Daoy (cell line): Measurements from ENCODE around the gene TMC2. TPM values are rescaled to one million over a fixed set of nuclear protein-coding genes. Genes with fewer than 3 reads are reported as not detected.
A peak's percentile ranks its signal among the peaks of the same experiment; 100 is the strongest.

ENCODE experiments used
- DNase-seq: peaks from one replicate; pipeline ENCODE4 v3.0.0-alpha.2; 2015; ENCODE audit warnings: low read depth
- total RNA-seq: library from RNA; depleted of rRNA; stranded (reverse); fragments of >200 nt; shearing (Covaris generic); gene quantifications from 2 replicates; pipeline ENCODE4 v1.2.3, GENCODE V29; 2014

The TMC2 gene
- total RNA-seq, 1 experiment from 2014 or later = not detected

DNA sequence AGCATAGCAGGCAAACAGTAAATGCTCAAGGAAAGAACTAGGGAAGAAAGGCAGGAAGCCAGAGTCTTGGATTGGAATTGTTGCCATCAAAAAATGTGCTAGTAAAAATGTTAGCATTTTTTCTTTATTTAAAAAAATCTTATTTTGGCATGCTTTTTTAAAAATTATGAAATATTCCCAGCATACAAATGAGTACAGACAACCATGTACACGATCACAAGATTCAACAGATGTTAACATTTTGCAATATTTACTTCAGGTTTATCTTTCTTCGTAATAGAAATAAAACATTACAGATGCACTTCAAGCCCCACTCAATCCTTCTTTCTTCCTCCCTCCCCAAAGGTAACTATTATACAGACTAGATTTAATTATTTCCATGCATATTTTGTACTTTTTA is 88.7 kb downstream of the TMC2 start:
- DNase-seq = no peak

DNA sequence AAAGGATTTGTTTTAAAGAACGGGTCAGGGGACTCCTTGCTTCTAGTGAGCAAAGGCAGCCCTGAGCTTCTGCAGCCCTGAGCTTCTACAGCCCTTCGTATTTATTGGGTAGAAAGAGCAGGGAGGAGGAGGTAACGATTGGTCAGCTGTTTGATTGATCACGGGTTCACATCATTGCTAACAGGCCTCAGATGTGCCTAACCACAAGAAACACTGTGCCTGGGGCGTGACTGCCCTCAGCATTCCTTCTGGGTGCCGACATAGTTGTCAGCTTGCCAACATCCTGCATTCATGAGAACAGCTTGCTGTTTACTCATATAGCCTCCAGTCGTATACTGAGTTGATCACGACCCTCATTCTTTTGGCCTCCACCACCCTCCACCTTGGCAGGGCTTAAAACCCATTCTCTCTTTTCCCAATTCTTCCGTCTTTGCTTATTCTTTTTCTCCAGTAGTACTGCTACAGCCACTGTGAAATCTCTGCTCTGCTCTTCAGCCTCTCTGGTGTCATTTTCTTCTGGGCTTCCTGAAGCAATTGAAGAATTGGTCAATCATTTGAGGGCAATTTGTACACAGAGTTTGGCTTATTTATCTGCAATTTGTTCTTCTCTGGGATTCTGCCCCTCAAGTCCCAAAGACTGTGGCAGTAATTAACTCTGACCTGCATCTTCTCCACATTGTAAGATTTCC is 90.6 kb downstream of the TMC2 start:
- peak; percentile 78 for DNase-seq

DNA sequence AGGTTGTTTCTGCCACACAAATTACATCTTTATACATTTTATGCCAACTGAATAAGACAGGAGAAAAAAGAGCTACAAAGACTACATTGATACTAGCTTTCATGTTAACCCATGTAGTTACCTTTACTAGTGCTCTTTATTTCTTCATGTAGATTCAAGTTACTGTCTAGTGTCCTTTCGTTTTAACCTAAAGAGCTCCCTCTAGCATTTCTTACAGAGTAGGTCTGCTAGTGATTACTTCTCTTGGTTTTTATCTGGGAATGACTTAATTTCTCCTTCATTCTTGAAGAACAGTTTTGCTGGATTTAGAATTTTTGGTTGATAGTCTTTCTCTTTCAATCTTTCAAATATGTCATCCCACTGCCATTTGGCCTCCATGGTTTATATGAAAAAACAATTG is 94.9 kb downstream of the TMC2 start:
- DNase-seq = no peak

DNA sequence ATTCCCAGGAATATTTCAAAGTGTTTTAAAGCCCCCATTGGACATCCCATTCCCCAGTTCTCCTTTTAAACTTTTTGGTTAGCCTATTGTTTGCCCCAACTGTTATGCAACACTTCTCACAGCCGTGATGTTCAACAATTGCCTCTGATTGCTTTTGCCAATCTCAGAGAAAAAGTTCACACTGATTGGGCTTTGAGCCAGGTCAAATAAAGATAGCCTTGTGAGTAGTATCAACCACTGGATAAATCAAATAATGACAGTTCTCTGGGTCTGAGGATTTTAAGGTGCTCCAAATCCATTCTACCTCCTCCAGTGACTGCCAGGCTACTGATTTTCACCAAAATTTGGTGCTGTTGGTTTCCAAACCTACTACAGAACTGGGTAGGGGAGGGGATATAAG is 97.0 kb downstream of the TMC2 start:
- no peak for DNase-seq

DNA sequence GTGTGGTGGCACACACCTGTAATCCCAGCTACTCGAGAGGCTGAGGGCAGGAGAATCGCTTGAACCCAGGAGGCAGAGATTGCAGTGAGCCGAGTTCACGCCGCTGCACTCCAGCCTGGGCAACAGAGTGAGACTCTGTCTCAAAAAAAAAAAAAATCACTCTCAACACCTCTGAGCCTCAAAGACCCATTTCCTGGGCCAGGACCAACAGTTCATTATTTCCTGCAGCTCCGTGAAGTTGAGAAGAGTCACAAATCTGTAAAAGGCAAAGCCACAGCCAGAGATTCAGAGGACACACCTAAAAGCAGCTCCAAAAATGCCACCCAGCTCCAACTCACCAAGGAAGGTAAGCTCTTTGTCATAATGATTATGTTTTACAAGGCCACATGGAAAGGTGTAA is 100.9 kb downstream of the TMC2 start:
- DNase-seq = no peak

DNA sequence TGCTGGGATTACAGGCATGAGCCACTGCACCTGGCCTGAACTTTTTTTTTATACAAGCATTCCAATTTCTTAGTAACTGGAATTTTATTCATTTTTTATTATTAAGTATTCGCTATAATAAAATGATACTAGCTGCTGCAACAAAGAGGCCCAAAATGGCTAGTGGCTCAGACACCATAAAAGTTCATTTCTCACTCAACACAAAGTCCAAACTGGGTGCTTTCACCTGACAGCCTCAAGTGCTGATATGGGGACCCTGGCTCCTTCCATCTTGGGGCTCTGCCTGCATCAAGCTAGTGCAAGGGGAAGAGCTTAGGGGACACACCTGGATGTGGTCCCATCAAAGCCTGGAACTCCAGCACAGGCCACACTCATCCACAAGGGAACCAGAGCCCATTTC is 103.9 kb downstream of the TMC2 start:
- no peak for DNase-seq

DNA sequence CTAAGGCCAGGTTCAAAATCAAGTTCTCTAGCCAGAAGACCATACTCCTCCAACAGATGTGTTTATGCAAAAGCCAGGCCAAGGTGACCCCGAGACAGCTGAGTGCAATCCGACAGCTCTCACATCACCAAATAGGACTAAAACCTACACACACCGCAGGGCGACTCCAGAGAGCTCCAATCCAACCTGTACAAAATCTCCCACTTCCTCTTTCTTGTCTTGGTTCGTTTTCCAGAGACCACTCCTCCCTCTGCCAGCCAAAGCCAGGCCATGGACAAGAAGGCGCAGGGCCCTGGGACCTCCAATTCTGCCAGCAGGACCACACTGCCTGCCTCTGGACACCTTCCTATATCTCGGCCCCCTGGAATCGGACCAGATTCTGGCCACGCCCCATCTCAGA is 104.5 kb downstream of the TMC2 start:
- DNase-seq = no peak

DNA sequence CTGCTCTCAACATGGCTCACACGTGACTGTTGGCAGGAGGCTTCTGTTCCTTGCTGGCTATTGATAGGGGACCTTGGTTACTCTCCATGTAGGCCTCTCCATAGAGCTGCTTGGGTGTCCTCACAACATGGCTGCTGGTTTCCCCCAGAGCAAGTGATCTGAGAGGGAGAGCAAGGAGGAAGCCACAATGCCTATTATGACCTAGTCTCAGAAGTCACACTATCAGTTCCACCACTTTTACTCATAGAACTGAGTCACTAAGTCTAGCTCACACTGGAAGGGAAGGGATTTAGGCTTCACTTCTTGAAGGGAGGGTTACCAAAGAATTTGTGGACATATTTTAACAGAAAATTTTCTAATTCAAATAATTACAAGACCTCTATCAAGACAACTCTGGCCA is 107.3 kb downstream of the TMC2 start:
- no peak for DNase-seq

DNA sequence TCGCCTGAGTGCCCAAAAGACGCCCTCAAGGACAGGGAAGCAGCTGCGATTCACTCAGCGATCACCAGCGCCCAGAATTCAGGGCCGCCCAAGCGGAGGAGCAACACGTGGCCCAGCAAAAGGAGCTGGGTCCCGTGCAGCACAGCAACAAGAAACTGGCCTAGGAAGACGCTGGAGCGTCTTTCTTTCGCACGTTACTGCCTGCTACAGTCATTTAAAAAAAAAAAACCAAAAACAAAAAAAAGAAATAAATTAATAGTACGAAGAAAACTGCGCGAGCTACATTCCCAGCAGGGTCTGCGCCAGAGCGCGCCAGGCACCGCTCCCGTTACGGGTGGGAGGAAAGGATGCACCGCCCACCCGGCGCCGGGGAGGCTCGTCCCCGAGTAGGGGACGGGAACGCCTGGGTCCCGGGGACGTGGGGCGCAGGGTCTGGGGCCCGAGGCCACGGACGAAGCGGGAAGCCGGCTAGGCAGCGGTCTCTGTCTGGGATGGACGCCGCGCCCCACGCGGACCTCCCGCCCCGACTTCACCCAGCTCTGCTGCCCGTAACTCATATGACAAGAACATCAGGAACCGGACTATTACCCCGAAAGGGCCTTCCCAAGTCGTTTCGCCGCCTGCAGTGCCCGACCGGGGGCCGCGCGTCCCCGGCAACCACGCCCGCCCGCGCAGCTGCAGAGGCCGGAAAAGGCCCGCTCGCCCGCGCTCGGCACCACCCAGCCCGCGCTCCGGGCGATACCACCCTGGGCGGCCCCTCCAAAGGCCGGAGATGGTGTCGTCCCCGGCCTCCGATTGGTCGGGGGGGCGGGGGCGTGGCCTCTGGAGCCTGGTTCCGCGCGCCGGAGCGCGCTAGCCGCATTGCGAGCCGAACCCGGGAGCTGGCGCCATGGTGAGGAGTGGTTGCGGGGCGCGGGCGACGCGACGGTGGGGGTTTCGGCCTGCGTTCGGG is 115.7 kb downstream of the TMC2 start, which contains the start of gene NOP56:
TSS of gene NOP56 (plus strand) at position 861 of the 952 bp plus-strand sequence. CDS start at position 890, 29 bp downstream.
- peak; percentile 91 for DNase-seq

DNA sequence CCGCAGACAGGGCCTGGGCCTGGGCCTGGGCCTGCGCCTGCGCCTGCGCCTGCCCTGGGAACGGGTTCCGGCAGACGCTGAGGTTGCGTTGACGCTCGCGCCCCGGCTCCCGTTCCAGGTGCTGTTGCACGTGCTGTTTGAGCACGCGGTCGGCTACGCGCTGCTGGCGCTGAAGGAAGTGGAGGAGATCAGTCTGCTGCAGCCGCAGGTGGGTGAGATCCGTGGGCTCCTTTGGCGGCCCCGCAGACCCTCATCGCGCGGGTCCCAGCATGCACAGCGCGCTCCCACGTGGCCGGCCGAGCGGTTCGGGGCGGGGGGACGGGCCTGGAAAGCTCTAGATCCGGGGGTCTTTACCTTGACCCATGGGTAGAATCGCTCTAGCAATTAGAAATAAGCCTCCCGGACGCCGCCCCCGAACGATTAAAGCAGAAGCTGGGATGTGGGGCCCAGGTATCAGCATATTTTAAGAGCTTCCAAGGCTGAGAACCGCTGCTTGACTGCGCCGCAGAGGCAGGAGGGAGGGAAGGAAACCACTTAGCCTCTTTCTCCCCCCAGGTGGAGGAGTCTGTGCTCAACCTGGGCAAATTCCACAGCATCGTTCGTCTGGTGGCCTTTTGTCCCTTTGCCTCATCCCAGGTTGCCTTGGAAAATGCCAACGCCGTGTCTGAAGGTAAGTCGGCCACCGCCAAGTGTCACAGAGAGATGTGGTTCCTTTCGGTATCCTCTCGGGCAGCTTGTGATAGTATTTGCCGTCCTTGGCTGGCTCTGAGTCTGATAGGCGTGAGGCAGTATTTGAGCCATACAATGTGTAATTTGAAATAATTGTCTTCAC is 116.6 kb downstream of the TMC2 start:
- DNase-seq = no peak

DNA sequence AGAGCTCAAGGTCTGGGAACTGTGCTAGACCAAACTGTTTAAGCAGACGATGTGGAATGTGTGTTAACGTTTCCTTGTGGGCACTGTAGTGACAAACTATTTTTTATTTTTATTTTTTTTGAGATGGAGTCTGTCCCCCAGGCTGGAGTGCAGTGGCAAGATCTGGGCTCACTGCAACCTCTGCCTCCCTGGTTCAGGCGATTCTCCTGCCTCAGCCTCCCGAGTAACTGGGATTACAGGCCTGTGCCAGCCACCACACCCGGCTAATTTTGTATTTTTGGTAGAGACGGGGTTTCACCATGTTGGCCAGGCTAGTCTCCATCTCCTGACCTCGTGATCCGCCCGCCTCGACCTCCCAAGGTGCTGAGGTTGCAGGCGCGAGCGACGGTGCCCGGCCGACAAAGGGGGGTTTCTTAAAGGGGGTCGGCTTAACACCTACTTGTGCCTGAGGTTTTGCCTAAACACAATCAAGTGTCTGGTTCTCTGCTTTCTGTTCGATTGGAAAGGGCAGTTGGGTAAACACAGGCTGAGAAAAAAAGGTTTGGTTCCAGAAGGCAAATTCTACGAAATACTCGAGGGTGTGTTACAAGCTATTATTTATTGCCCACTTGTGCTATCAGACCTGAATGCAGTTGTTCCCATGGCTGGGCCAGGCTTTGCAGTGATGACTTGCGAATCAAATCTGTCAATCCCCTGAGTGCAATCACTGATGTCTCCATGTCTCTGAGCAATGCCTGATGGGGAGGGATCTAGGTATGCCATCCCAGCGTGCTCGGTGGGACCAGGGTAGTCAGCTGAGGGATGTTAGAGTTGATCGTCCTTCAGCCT is 117.4 kb downstream of the TMC2 start:
- no peak for DNase-seq

DNA sequence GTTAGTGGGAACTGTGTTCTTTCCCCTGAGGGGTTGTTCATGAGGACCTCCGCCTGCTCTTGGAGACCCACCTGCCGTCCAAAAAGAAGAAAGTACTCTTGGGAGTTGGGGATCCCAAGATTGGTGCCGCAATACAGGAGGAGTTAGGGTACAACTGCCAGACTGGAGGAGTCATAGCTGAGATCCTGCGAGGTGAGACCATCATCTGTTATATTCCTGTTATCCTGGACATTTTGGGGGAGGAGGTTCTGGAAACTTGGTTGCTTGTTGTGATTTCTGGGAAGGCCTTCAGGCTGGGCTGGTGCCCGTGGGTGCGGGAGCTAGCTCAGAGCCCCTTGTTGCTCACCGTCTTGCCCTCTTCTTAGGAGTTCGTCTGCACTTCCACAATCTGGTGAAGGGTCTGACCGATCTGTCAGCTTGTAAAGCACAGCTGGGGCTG is 118.0 kb downstream of the TMC2 start:
- DNase-seq = no peak

DNA sequence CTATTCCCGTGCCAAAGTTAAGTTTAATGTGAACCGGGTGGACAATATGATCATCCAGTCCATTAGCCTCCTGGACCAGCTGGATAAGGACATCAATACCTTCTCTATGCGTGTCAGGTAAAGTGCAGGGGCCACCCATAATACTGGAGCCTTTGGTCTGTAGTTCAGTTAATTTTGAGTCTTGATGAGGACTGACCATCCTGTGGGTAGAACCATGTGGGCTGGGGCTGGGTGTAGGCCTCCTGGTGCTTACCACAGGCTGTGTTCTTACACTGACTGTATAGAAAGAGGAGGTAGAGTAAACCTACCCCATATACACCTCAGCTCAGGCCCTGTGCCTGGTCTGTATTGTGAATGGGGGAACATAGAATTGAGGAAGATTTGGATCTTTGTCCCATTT is 118.5 kb downstream of the TMC2 start:
- DNase-seq = no peak

DNA sequence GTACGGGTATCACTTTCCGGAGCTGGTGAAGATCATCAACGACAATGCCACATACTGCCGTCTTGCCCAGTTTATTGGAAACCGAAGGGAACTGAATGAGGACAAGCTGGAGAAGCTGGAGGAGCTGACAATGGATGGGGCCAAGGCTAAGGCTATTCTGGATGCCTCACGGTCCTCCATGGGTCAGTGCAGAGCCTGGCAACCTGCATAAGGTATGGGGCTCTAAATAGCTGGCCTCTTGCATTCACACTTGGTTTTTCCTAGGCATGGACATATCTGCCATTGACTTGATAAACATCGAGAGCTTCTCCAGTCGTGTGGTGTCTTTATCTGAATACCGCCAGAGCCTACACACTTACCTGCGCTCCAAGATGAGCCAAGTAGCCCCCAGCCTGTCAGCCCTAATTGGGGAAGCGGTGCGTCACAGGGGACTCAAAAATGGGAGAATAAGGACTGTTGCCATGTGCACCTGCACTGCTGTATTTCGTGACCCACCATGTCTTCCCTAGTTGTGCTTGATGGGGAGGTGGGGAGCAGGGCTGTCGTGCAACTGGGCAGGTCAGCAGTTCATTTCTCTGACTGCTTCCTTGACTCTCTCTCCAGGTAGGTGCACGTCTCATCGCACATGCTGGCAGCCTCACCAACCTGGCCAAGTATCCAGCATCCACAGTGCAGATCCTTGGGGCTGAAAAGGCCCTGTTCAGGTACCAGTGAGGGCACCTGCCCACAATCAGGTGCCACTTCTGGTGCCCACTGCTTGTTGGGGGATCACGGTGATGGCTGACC is 119.2 kb downstream of the TMC2 start:
- DNase-seq = no peak

DNA sequence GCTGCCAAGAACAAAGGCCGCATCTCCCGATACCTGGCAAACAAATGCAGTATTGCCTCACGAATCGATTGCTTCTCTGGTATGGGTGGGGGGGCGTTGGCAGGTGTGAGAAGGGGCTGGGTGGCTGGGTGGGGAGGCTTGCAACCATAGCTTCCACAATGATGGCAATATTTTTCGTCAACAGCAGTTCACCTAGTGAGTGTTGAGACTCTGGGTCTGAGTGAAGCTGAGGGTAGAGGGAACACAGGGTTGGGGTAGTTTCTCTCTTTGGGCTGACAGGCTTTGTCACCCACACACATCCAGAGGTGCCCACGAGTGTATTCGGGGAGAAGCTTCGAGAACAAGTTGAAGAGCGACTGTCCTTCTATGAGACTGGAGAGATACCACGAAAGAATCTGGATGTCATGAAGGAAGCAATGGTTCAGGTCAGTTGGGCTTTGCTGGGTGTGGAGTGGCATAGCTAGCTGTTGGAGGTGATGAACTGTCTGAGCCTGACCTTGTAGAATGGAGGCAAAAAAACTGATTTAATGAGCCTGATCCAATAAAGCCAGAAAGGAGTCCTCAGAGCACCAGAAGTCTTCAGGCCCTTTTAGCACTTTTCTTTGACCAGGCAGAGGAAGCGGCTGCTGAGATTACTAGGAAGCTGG is 120.2 kb downstream of the TMC2 start:
- no peak for DNase-seq

DNA sequence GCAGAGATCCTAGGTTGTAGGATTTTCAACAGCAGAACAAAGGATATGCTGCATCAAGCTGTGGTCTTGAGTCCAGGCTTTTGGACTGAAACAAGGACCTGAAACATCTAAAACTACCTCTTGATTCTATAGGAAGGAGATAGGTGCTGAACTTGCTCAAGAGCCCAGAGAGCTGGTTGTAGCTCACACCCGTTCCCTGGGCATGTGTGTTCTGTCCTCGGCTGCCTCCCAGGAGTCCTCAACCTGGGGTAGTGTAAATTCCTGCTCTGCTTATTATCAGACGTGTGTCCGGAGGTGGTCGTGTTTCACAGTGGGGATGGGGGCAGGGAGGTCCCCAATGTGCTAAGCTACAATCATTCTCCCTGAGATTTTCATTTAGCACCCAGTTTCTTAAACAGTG is 120.9 kb downstream of the TMC2 start:
- no peak for DNase-seq

DNA sequence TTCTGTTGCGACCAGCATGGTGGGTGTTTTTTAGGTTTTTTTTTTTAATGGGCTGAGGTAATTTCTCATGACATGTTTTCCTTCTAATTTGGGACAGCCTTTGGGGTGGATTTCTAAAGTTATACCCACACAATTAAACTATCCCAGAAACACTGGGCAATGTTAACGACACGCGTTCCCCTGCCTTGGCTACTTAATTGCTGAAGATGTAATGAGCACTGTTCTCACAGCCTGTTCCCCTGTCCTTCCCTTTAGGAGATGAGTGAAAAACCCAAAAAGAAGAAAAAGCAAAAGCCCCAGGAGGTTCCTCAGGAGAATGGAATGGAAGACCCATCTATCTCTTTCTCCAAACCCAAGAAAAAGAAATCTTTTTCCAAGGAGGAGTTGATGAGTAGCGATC is 121.3 kb downstream of the TMC2 start:
- no peak for DNase-seq

DNA sequence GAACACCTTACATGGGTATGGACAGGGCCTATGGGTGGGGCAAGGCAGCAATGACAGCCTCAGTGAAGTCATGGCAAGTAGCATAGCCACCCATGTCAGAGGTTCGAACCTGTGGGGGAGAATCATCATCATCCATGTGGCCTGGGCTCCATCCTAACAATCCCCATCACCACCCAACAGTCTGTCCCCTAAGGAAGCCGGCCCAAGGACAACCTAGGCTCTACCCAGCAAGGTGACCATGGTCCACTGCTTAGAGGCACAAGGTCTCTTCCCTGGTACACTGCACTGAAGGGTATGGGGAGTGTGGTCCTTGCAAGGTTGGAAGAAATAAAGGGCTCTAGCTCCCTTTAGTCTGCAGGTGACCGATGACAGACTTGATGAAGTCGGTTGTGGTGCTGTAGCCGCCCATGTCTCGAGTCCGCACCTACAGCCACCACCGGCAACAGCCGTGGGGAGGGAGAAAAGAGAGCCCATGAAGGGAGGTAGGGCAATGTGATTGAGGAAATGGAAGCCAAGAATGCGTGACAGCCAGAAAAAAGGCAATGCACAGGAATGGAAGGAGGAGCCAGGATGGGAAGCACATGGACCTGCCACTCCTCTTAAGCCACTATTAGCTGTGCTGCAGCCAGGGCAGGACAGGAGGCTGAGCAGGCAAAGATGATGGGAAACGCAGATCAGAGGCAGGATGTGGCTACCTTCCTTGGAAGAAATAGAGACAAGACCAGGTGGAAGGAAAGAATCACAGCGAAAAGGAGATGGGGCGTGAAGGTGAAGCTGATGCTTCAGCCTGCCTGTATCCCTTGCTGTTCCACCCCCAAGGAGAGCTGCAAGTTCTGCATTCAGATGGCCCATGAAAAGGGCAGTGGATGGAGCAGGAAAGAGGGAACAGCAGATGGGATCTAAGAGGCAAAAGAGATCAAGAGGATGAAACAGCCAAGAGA is 122.3 kb downstream of the TMC2 start:
- peak; percentile 31 for DNase-seq

DNA sequence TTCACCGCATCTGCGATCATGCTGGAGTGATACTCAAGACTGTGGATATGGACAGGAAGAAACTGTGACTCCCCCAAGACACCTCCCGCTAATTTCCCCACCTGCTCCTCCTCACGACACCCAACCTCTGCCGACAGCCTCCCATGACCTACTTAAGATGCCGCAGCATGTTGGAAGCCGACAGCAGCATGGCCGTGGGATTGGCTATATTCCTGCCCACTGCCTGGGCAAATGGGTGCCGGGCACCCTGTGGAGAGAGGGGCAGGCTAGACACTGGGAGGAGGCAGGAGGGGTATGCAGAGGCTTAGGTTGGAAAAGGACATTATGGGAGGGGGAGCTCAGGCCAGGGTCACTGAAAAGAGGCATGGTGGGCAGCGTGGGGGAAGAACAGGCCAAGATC is 123.2 kb downstream of the TMC2 start:
- no peak for DNase-seq
